ENCODE measurements around the gene SLCO3A1. TPM values are rescaled to one million over a fixed set of nuclear protein-coding genes. Genes with fewer than 3 reads are reported as not detected.

SLCO3A1 gene
- 25.2 and 35.5 TPM in 2 replicates for total RNA-seq
- polyA plus RNA-seq, result 71.9 and 92.3 TPM in 2 replicates

GRCh38 chr15:91853511-91853947 is at the start of gene SLCO3A1:
SLCO3A1 (plus strand) TSS chr15:91853708.
- Histone ChIP-seq H3K4me1 (ENCODE audit: low read depth) (peaks cover 32% of the 10 kb centered on the region), H3K9me3 (ENCODE audit: low read depth) (no peaks in the 10 kb centered on the region), H3K36me3 (no peaks in the 10 kb centered on the region), H3K27me3 (no peaks in the 10 kb centered on the region), H3K27ac (peak within 1 kb of the TSS; percentile 80), H3K4me3 (peak within 1 kb of the TSS; percentile 57)
- DNase-seq (ENCODE audit: low read depth in 1 of 2, low spot score in 1 of 2), result peak; percentile 77 to 88
- no peak for TF ChIP-seq CTCF (IDR thresholded peaks at IDR 0.05; ENCODE audit: low read depth, low read length)

DNA sequence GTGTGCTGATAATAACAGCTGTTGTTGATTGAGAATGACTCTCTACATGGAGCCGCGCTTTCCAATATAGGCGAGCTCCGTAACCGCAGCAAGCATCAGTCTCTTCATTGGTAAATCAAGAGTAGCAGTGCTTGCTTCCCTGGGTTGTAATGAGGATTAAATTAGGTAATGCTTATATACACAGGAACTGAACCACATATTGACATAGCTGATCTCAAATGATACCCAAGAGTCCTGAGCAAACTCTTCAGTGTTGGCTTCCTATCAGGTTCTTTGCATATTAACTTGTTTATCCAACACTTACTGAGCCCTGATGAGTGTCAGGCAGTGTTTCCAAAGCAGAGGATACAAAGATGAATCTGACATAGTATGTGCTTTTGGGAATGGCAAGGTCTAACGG is 46.4 kb upstream of the SLCO3A1 start:
- Histone ChIP-seq H3K27me3 (no peaks in the 10 kb centered on the region), H3K4me1 (ENCODE audit: low read depth) (peaks cover 13% of the 10 kb centered on the region), H3K36me3 (no peaks in the 10 kb centered on the region), H3K9me3 (ENCODE audit: low read depth) (no peaks in the 10 kb centered on the region), H3K4me3 (no peak overlapping the region), H3K27ac (no peak overlapping the region)
- no peak for TF ChIP-seq CTCF (IDR thresholded peaks at IDR 0.05; ENCODE audit: low read depth, low read length)
- DNase-seq (ENCODE audit: low read depth in 1 of 2, low spot score in 1 of 2), result no peak

- Histone ChIP-seq H3K27ac (no peak overlapping the region), H3K27me3 (no peaks in the 10 kb centered on the region), H3K4me1 (ENCODE audit: low read depth) (no peaks in the 10 kb centered on the region), H3K36me3 (no peaks in the 10 kb centered on the region), H3K9me3 (ENCODE audit: low read depth) (no peaks in the 10 kb centered on the region), H3K4me3 (no peak overlapping the region)
- no peak for DNase-seq (ENCODE audit: low read depth in 1 of 2, low spot score in 1 of 2)
- TF ChIP-seq CTCF (IDR thresholded peaks at IDR 0.05; ENCODE audit: low read depth, low read length), result no peak
These were observed 39.6 kb upstream of the SLCO3A1 start for GRCh38 chr15:91813924-91814323.

GRCh38 chr15:91816942-91817341 is 36.6 kb upstream of the SLCO3A1 start:
- no peak for TF ChIP-seq CTCF (IDR thresholded peaks at IDR 0.05; ENCODE audit: low read depth, low read length)
- Histone ChIP-seq H3K27me3 (no peaks in the 10 kb centered on the region), H3K9me3 (ENCODE audit: low read depth) (no peaks in the 10 kb centered on the region), H3K4me3 (no peak overlapping the region), H3K27ac (no peak overlapping the region), H3K4me1 (ENCODE audit: low read depth) (no peaks in the 10 kb centered on the region), H3K36me3 (no peaks in the 10 kb centered on the region)
- no peak for DNase-seq (ENCODE audit: low read depth in 1 of 2, low spot score in 1 of 2)

DNA sequence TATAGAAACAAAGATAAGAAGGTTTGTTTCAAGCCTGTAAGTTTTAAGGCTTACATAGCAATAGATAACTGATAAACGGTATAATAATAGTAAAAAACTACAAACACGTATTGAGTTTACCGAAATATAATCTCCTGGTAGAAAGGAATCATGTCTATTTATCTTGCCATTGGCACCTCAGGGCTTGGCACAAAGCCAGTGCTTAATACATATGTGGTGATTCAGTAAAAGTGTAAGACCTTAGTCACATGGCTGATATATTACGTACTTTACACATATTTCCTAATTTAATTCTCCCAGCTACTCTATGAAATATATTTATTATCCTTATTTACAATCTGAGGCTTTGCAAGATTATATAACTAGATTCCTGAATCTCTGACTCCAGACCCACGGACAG is 32.0 kb upstream of the SLCO3A1 start:
- H3K27ac ChIP-seq, result no peak overlapping the region

More for the DNA sequence above, 32.0 kb upstream of the SLCO3A1 start:
- H3K36me3 ChIP-seq, result no peaks in the 10 kb centered on the region
- peaks cover 13% of the 10 kb centered on the region for H3K4me1 ChIP-seq (ENCODE audit: low read depth)
- no peaks in the 10 kb centered on the region for H3K27me3 ChIP-seq
- TF ChIP-seq CTCF (IDR thresholded peaks at IDR 0.05; ENCODE audit: low read depth, low read length), result no peak
- no peaks in the 10 kb centered on the region for H3K9me3 ChIP-seq (ENCODE audit: low read depth)
- no peak for DNase-seq (ENCODE audit: low read depth in 1 of 2, low spot score in 1 of 2)
- no peak overlapping the region for H3K4me3 ChIP-seq
